Kidney capillary endothelial cell (primary cell): ENCODE data around the gene ABCC1.
"Not testable (repeated sequence)": the region's sequence is repeated elsewhere in the genome, so short reads cannot be mapped to it uniquely, and the experiment has no call there.

ENCODE experiments used
- DNase-seq: peaks from one replicate; pipeline ENCODE4 v3.0.0-alpha.2; 2018; ENCODE audit warnings: low spot score

Gene ABCC1

DNA sequence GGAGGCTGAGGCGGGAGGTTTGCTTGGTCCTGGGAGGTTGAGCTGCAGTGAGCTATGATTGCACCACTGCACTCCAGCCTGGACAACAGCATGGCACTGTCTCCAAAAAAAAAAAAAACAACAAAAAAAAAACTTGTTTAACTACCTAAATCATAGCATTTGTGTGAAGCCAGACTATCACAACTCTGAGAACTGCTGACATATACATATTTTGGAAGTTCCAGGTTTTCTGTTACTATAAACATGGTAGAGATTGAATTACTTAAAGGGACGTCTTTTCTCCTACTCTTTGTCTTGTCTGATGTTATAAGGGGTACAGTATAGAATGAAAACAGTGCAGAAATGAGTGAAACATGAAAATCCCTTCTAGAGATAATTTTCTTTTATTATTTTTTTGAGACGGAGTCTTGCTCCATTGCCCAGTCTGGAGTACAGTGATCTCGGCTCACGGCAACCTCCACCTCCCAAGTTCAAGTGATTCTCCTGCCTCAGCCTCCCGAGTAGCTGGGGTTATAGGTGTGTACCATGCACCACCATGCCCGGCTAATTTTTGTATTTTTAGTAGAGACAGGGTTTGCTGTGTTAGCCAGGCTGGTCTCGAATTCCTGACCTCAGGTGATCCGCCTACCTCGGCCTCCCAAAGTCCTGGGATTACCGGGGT is 18.4 kb downstream of the ABCC1 start:
- DNase-seq, result no peak

DNA sequence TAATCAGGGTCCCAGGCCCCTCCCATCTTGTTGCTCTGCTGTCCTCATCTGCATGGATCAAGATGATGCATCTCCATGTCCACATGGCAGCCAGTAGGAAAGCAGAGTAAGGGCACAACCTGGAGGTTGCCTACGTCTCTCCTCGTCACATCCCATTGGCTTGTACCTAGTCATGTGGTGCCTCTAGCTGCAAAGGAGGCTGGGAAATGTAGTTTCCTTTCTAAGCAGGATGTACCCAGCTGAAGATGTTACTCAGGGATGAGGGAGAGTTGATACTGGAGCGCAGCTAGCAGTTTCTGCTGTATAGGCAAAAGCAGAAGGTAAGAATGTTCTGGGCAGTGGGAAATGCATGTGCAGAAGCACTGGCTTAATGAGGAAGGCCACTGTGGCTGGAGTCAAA is 20.8 kb downstream of the ABCC1 start:
- DNase-seq, result no peak

DNA sequence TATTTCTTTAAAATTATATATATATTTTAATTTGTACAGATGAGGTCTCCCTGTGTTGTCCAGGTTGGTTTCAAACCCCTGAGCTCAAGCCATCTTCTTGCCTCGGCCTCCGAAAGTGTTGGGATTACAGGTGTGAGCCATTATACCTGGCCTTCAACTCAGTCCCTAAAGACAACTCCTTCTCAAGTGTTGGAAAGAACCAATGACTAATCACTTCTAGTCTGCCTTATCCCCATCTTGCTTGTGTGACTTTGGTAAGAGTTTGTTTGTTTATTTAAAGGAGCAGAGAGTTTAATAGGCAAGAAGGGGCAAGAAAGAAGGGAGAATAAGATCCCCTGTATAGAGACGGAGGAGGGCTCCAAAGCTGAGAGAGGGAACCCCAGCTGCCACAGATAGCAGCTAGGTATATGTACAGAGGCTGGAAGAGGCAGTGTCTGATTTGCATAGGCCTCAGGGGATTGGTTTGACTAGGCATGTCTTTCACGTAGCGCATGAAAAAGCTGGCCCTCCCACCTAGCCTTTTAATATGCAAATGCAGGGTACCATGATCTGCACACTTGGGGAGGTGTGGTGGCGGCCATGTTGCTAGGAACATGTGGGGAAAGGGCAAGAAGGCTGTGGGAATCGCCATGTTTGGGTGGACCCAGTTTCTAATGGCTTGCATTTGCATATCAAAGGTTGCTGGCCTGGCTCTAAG is 21.5 kb downstream of the ABCC1 start:
- DNase-seq, result no peak

DNA sequence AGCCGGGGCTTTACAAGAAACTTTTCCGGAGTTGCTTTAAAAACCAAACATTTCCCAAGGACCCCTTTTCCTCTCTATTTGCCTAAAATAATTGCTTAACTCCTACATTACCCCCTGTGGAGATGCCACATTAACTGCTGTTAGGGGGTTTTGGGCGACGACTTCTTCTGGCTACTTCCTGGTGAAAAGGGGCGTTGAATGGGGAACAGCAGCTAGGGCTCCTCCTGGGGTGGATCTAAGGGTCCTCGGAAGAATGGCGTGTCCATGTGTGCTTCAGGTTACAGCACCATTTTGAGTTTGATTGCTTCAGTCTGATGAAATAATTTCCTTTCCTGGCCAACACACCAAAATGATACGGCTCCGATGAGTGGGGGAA is 22.0 kb downstream of the ABCC1 start:
- no peak for DNase-seq

DNA sequence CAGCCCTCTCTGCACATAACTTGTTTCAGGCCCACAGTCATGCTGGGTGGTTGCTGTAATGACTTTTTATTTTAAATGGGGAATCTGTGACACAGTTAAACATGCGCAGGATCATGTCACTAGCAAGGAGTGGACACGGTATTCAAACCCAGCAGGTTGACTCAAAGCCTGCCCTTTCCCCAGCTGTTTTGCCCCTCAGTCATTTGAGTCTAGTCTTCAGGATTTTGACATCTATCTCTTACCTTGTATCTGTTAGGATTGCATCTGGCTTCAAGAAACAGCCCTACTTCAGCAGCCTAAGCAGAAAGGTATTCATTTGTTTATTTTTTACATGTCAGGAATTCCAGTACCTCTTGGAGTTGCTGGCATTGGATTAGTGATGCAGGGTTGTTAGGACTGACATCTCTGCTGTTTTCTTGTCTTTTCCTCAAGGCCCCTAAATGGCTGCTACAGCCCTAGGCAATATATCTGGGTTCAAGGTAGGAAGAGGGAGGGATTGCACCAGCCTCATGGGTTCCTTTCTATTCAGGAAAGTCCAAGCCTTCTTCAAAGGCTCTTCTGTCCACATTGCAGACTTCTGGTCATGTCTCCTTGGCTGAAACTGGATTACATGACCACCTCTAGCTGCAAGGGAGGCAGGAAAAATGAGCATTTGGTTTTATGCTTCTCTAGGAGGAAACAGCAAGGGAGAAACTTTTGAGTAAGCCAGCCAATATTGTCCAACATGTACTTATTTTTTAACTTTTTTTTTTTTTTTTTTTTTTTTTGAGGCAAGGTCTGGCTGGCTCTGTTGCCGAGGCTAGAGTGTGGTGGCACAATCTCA is 22.8 kb downstream of the ABCC1 start:
- DNase-seq, result no peak

DNA sequence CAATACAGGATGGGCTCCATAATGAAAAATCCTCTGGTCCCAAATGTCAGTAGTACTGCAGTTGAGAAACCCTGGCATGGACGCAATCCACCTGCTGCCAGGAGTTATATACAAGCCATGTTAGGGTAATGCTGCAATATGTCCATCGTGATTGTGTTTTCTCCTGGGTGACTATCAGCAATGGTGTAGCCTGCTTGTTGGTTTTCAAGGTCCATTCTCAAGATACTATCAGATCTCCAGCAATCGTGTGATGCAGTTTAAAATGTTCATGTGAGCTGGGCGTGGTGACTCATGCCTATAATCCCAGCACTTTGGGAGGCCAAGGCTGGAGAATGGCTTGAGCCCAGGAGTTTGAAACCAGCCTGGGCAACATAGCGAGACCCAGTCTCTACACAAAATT is 24.0 kb downstream of the ABCC1 start:
- no peak for DNase-seq

DNA sequence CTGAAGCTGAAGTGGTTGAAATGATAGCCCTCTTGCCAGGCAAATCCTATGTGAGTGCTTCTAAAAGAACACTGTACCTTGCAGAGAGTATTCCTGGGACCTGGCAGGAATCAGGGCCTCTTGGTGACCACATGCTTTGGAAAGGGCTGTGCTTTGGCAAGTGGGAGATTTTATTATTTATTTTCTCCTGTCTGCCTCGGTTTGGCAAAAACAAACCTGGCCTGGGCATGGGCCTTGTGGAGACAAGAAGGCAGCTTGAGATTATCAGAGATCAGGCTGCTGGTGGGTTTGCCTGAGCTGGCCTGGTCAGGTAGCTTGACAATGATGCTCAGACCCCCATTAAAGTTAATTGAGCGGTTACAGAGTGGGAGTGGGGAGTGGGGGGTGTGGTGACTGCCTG is 24.6 kb downstream of the ABCC1 start:
- DNase-seq, result no peak

DNA sequence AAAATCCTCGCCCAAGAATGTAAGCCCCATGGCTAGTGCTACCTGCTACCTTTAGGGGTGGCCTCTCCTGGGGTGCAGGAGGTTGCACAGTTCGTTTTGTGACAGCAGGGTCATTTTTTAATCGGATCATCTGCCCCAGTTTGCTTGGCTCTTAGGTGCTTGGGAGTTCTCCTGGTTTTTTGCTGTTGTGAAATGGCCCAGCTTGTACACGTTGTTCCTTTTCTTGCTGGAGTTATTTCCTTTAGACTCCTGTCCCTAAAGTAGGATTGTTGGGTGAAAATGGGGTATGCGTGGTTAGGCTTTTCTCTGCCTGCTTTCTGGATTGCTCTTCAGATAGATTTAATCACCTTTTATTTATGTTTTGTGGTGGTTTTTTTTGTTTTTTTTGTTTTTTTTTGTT is 25.8 kb downstream of the ABCC1 start:
- DNase-seq, result no peak

DNA sequence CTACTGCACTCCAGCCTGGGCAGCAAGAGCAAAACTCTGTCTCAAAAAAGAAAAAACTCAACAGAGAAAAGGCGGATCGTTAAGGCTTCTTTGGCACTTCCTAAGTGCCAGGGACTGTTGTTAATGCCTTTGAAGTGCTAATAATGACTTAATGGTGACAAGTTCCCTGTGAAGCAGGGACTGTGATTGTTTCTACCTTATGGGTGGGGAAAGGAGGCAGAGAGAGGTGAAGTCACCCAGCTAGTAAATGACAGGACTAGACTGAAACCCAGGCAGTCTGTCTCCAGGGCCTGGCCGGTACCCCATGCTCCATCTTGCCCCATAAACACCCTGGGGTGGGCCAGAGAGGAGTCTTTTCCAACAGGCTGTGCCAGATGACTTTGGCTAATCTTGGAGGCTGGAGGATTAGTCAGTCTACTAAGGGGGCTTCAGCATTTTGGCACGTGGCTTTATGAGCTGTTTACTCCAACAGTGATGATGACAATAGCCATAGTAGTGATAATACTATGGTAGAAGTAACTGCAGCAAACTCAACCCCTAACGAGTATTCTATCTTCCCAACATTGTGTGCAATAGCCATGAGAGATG is 26.9 kb downstream of the ABCC1 start:
- DNase-seq, result no peak

DNA sequence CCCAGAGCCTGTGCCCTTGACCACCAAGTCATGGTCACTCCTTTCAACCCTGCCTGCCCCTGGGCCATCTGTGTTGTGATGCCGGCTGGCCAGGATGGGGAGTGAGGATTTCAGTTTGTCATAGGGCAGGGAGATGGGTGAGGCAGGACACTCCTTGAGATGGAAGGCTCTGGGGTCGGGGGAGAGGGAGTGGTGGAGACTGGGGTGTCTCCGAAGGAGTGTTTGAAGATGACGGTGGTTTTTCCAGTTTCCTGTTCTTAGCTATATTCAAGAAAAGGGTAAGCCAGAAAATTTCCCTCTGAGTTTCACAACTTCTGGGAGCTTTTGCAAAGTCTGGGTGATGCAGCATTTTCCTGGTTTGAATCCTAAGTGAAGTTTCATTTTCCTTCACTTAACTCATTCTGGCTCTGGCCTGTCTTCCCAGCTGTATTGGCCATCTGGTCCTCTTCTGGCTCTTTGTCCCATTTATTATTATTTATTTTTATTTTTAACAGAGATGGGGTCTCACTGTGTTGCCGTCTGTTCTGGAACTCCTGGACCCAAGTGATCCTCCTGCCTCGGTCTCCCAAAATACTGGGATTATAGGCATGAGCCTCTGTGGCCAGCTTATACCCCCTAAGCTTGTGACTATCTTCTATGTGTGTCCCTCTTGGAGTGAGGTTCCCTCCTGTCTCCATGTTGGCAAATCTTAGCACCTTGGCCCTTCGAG is 27.7 kb downstream of the ABCC1 start:
- no peak for DNase-seq

DNA sequence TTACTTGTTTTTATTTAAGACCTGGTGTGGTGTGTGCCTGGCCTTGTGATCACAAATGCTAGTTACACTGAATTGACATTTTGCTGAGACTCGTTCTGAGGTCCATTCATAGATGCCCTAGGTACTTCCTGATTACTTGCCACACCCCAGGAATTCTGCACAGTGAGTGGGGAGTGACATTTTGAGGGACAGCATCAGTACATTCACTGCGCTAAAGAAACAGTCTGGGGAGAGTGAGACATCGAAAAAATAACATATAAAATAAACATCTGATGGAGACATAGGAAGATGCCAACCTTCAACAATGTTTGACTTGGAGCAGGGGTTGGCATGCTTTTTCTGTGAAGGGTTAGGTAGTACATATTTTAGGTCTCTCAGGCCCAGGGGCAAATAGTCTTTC is 30.4 kb downstream of the ABCC1 start:
- no peak for DNase-seq

DNA sequence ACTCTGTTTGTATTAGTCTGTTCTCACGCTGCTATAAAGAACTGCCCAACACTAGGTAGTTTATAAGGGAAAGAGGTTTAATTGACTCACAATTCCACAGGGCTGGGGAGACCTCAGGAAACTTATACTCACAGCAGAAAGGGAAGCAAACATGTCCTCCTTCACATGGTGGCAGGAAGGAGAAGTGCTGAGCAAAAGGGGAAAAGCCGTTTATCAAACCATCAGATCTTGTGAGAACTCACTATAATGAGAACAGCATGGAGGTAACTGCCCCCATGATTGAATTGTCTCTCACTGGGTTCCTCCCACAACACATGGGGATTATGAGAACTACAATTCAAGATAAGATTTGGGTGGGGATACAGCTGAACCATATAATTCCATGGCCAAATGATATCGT is 30.9 kb downstream of the ABCC1 start:
- DNase-seq, result no peak

DNA sequence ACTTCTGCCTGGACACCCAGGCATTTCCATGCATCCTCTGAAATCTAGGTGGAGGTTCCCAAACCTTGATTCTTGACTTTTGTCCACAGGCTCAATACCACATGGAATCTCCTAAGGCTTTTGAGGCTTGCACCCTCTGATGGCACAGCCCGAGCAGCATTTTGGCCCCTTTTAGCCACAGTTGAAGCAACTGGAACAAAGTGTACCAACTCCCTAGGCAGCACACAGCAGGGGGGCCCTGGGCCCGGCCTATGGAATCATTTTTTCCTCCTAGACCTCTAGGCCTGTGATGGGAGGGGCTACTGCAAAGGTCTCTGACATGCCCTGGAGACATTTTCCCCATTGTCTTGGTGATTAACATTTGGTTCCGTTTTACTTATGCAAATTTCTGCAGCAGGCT is 32.0 kb downstream of the ABCC1 start:
- no peak for DNase-seq

DNA sequence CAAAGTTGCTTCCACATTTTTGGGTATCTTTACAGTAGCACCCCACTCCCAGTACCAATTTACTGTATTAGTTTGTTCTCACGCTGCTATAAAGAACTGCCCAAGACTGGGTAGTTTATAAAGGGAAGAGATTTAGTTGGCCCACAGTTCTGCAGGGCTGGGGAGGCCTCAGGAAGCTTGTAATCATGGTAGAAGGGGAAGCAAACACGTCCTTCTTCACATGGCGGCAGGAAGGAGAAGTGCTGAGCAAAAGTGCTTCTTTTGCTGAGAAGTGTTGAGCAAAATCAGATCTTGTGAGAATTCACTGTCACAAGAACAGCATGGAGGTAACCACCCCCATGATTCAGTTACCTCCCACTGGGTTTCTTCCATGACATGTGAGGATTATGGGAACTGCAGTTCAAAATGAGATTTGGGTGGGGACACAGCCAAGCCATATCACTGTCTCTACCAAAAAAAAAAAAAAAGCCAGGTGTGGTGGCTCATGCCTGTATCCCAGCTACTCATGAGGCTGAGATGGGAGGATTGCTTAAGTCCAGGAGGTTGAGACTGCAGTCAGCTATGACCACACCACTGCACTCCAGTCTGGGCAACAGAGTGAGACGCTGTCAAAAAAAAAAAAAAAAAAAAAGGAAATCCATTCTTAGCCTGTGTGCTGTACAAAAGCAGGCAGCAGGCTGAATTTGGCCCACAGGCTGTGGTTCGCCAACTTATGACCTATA is 32.9 kb downstream of the ABCC1 start:
- not testable (repeated sequence) for DNase-seq

DNA sequence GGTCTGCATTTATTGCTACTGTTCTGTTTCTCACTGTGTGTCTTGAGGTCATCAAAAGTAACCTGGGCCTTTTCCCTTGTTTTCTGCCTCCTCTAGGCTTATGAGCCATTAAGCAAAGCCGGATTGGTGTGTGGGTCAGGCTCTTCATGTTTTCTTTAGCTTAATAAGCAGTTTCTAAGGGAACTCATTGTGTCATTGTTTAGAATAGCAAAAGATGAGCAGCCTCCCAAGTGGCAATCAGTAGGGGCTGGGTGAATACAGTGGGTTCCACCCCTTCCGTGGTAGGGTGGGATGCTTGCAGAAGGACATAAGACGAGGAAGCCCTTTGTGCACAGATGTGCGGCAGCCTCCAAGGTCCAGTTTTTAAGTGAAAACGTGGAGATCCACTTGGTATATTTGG is 34.5 kb downstream of the ABCC1 start:
- no peak for DNase-seq

DNA sequence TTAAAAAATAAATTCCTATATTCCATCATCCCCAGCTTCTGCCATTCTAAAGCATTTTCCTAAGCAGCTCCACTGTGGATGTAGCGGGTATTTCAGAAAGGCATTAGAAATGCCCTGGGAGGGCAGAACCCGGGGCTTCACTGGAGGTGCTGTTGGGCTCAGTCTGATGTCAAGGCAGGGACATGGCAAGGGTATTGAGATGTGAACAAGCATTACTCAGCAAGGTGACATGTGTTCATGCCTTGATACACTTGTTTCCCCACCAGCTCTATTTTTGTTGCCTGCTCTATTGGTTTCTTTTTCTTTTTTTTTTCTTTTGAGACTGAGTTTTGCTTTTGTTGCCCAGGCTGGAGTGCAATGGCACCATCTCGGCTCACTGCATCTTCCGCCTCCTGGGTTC is 35.7 kb downstream of the ABCC1 start:
- no peak for DNase-seq

DNA sequence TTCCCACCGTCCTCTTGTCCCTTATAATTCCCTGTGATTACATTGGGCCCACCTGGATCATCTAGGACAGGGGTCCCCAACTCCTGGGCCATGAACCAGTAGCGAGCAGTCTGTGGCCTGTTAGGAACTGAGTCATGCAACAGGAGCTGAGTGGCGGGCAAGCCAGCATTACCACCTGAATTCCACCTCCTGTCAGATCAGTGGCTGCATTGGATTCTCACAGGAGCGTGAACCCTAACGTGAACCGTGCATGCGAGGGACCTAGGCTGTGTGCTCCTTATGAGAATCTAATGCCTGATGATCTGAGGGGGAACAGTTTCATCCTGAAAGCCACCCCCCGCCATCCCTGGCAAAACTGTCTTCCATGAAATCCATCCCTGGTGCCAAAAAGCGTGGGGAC is 36.8 kb downstream of the ABCC1 start:
- no peak for DNase-seq

DNA sequence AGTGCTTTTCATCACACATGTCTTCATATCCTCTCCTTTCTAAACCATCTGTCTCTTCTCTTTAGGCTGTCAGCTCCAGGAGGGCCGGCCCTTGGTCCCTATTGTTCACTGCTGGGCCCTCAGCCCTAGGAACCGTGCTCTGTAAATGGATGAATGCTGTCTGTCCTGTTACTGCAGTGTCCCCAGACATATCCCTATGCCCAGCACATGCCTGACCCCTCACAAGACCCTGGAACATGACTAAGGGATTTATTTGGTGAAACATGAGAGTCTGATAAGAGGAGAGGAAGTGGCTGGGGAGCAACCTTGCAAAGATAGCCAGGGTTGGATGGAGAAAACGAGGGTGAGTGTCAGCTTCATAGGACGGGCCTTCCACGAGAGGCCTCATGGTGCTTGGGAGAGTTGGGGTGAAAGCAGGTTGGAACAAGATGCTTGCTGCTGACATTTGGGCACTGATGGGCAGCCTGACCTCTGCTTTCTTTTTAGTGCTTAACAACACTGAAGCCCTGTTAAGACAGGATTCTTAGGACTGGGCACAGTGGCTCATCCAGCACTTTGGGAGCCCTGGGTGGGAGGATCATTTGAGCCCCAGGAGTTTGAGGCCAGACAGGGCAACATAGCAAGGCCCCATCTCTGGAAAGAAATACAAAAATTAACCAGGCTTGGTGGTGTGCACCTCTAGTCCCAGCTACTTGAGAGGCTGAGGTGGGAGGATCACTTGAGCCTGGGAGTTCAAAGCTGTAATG is 39.0 kb downstream of the ABCC1 start:
- no peak for DNase-seq

DNA sequence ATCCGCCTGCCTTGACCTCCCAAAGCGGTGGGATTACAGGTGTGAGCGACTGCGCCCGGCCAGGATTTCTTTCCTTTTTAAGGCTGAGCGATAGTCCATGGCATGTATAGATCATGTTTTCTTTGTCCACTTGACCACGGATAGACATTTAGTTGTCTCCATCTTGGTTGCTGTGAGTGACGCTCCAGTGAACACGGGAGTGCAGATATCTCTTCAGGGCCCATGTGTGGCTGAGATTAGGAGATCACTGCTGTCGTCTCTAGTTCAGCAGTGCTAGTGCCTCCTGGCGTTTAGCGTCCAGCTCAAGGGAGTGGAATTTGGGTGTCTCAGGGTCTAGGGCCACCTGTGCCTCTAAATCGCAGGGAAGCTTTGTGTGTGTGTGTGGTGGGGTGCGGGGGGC is 41.5 kb downstream of the ABCC1 start:
- no peak for DNase-seq

DNA sequence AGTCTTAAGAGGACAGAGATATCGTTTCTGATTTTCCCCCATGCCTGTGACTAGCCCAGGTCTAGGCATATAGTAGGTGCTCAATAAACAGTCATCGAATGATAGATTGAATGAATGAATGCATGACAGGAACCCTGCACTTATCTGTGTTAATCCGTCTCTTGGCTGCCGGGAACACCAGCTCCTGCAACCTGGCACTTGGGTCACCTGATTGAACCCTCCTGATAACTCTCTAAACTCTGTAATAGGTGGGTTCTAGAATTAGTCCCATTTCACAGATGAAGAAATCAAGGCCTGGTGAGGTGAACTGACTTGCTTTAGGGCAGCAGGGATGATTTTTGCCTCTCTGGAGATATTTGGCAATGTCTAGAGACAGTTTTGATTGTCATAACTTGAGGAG is 43.7 kb downstream of the ABCC1 start:
- no peak for DNase-seq

DNA sequence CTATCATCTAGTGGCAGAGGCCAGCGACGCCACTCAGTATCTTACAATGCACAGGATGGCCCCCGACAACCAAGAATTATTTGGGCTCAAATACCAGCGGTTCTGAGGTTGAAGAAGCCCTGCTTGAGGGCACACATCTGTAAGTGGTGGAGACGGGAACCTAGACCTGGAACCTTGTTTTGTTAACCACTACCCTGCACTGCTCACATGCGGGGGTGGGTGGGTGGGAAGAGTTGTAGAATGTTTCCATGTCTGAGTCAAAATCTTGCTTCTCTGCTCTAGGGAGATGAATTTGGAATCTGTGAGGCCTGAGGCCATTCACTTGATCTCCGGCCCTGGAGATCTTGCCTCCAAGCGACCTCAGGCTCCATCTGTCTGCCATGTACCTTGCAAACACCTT is 44.1 kb downstream of the ABCC1 start:
- DNase-seq, result no peak
